GM19035 (cell line): ENCODE measurements around the gene POLE.

ENCODE experiments used
- ATAC-seq: cut with Tn5 transposase; IDR thresholded peaks from one replicate; pipeline ENCODE4 v1.9.1; 2021; ENCODE audit not compliant: unreplicated experiment

The POLE gene

GRCh38 chr12:132617135-132617701 lies 69.9 kb downstream of the POLE start:
- ATAC-seq = no peak

- no peak for ATAC-seq
These were observed 71.5 kb downstream of the POLE start for GRCh38 chr12:132615579-132616038.

GRCh38 chr12:132614861-132615578 lies 72.1 kb downstream of the POLE start:
- peak; percentile 68 for ATAC-seq

- no peak for ATAC-seq
These were observed 73.1 kb downstream of the POLE start for GRCh38 chr12:132614029-132614428.

GRCh38 chr12:132611620-132612019 lies 75.5 kb downstream of the POLE start:
- no peak for ATAC-seq

- no peak for ATAC-seq
These were observed 76.1 kb downstream of the POLE start for GRCh38 chr12:132610866-132611602.

- no peak for ATAC-seq
These were observed 76.9 kb downstream of the POLE start, which contains the start of gene LRCOL1 for GRCh38 chr12:132610051-132610759. LRCOL1 (minus strand) TSS chr12:132610582; CDS start chr12:132606251, 4,331 bp downstream.

- no peak for ATAC-seq
These were observed 78.6 kb downstream of the POLE start for GRCh38 chr12:132608231-132609171.

GRCh38 chr12:132606927-132607326 lies 80.2 kb downstream of the POLE start:
- no peak for ATAC-seq

GRCh38 chr12:132606466-132606865 lies 80.7 kb downstream of the POLE start:
- ATAC-seq = no peak

- ATAC-seq = no peak
These were observed 81.2 kb downstream of the POLE start for GRCh38 chr12:132605892-132606291.

GRCh38 chr12:132604668-132605441 lies 82.3 kb downstream of the POLE start:
- ATAC-seq = no peak

- ATAC-seq = no peak
These were observed 83.0 kb downstream of the POLE start for GRCh38 chr12:132604151-132604618.

- no peak for ATAC-seq
These were observed 83.6 kb downstream of the POLE start for GRCh38 chr12:132603240-132604150.

GRCh38 chr12:132602572-132603239 lies 84.4 kb downstream of the POLE start:
- no peak for ATAC-seq

- ATAC-seq = no peak
These were observed 85.8 kb downstream of the POLE start for GRCh38 chr12:132601171-132601883.
